Common myeloid progenitor, CD34-positive (primary cell): ENCODE data around the gene SELENOO. TPM values are rescaled to one million over a fixed set of nuclear protein-coding genes. Genes with fewer than 3 reads are reported as not detected.

ENCODE experiments used
- CTCF ChIA-PET: fragments of 350-600 bp; sonication (Branson Sonifier 250); formaldehyde crosslinking; loops from one replicate; lab custom pipeline; 2021; ENCODE audit warnings: antibody characterized with exemption; lab: Charles Lee
- POLR2A ChIA-PET: fragments of 350-600 bp; sonication (Branson Sonifier 250); formaldehyde crosslinking; loops from one replicate; lab custom pipeline; 2021; ENCODE audit warnings: antibody characterized with exemption; lab: Charles Lee
- DNase-seq, 3 donors: peaks; one replicate each; pipeline versions ENCODE4 v3.0.0 to v3.0.0-alpha.2; 2013
- H3K27ac ChIP-seq, 2 experiments: 1 replicate in 1 of 2; 2 replicates in 1 of 2; pipeline ENCODE4 v1.7.0; 2013; ENCODE audit warnings: inconsistent platforms in 2 of 2, low read length in 2 of 2, mild to moderate bottlenecking in 2 of 2, low read depth in 1 of 2, moderate library complexity in 1 of 2; ENCODE audit not compliant: severe bottlenecking in 2 of 2, insufficient read depth in 1 of 2, poor library complexity in 1 of 2
- H3K27me3 ChIP-seq, 5 experiments: replicated peaks in 2 of 5; 1 replicate in 3 of 5; 2 replicates in 2 of 5; pipeline versions ENCODE4 v1.6.1 to v1.7.0; 2013; ENCODE audit warnings: low read length in 4 of 5, mild to moderate bottlenecking in 2 of 5, moderate library complexity in 2 of 5, inconsistent platforms in 1 of 5; ENCODE audit not compliant: insufficient read depth in 5 of 5, control insufficient read depth in 4 of 5
- H3K36me3 ChIP-seq, 4 experiments: 1 replicate in 2 of 4; 2 replicates in 2 of 4; pipeline versions ENCODE4 v1.6.1 to v1.7.0; 2013; ENCODE audit warnings: low read length in 3 of 4, control low read depth in 1 of 4, mild to moderate bottlenecking in 1 of 4; ENCODE audit not compliant: control insufficient read depth in 4 of 4, insufficient read depth in 4 of 4
- H3K4me1 ChIP-seq, 4 experiments: 1 replicate in 3 of 4; 2 replicates in 1 of 4; pipeline versions ENCODE4 v1.6.1 to v1.7.1; 2013; ENCODE audit warnings: low read length in 3 of 4, mild to moderate bottlenecking in 3 of 4, control low read depth in 1 of 4, inconsistent platforms in 1 of 4, moderate library complexity in 1 of 4; ENCODE audit not compliant: control insufficient read depth in 4 of 4, insufficient read depth in 4 of 4; ENCODE audit errors: control extremely low read depth in 1 of 4
- H3K4me3 ChIP-seq, 7 experiments: 1 replicate in 4 of 7; 2 replicates in 3 of 7; pipeline versions ENCODE4 v1.5.1 to v1.7.0; 2013; ENCODE audit warnings: mild to moderate bottlenecking in 7 of 7, low read length in 6 of 7, moderate library complexity in 6 of 7, inconsistent platforms in 2 of 7, low read depth in 2 of 7, control low read depth in 1 of 7; ENCODE audit not compliant: insufficient read depth in 4 of 7, control insufficient read depth in 1 of 7; ENCODE audit errors: extremely low read depth in 1 of 7
- H3K9me3 ChIP-seq, 5 experiments: 1 replicate in 4 of 5; 2 replicates in 1 of 5; pipeline versions ENCODE4 v1.6.1 to v1.7.1; 2013; ENCODE audit warnings: low read length in 4 of 5, mild to moderate bottlenecking in 2 of 5, inconsistent platforms in 1 of 5, low read depth in 1 of 5, moderate library complexity in 1 of 5; ENCODE audit not compliant: control insufficient read depth in 4 of 5, insufficient read depth in 2 of 5; ENCODE audit errors: control extremely low read depth in 1 of 5
- WGBS: methylation state at CpG from one replicate; pipeline ENCODE4 v1.1.5; 2013; ENCODE audit not compliant: insufficient coverage; 5-methylcytosine and 5-hydroxymethylcytosine counted together
- polyA plus RNA-seq: library from polyadenylated mRNA; unstranded; fragments of 120-200 nt; gene quantifications from one replicate; pipeline ENCODE4 v1.2.1, GENCODE V29; 2013

The SELENOO gene
- polyA plus RNA-seq = 14.2 TPM

- Histone ChIP-seq H3K27me3 (no peaks in the 10 kb centered on the region), H3K4me1 (peaks cover 0 to 32% (median 22%) of the 10 kb centered on the region in 4 experiments), H3K4me3 (peak within 1 kb of the TSS; percentile 49 to 81 (median 67)), H3K36me3 (peaks cover 2 to 55% (median 23%) of the 10 kb centered on the region in 4 experiments), H3K9me3 (no peaks in the 10 kb centered on the region), H3K27ac (peak within 1 kb of the TSS; percentile 25 to 58)
- ChIA-PET POLR2A (interaction anchor here (4.9 kb wide), 1 partner anchor 9 kb away, joined by 55 read pairs; no protein-coding TSS in a partner anchor), CTCF (interaction anchor here (0.8 to 1.0 kb wide), 2 partner anchors 9 to 19 kb away, joined by 3 read pairs; no protein-coding TSS in a partner anchor)
- WGBS = under 1% methylated on average over 102 of the region's 105 CpGs
- DNase-seq = peak; percentile 84 to 89 (median 87)
Measured at GRCh38 chr22:50200461-50201190, at the start of gene SELENOO. Gene SELENOO (plus strand): TSS chr22:50201011. CDS start chr22:50201037, 26 bp downstream.

- Histone ChIP-seq H3K27ac (no peak overlapping the region), H3K4me3 (no peak overlapping the region), H3K36me3 (no peaks in the 10 kb centered on the region), H3K27me3 (no peaks in the 10 kb centered on the region), H3K9me3 (no peaks in the 10 kb centered on the region), H3K4me1 (peaks cover 0 to 12% (median 7%) of the 10 kb centered on the region in 4 experiments)
- CTCF ChIA-PET = interaction anchor here (0.7 to 4.2 kb wide), 11 partner anchors 9 to 221 kb away, joined by 3 to 26 read pairs (median 3); no protein-coding TSS in a partner anchor
- POLR2A ChIA-PET = no interaction called here
- WGBS = 97% methylated on average over 30 of the region's 33 CpGs
- no peak for DNase-seq
Measured at GRCh38 chr22:50151571-50152537, 49.0 kb upstream of the SELENOO start.

- CTCF ChIA-PET = interaction anchor here (1.1 to 2.3 kb wide), 2 partner anchors 11 kb away, joined by 3 to 11 read pairs; no protein-coding TSS in a partner anchor
- Histone ChIP-seq H3K4me3 (no peak overlapping the region), H3K4me1 (peaks cover 0 to 7% (median 6%) of the 10 kb centered on the region in 4 experiments), H3K27me3 (no peaks in the 10 kb centered on the region), H3K9me3 (no peaks in the 10 kb centered on the region), H3K36me3 (no peaks in the 10 kb centered on the region), H3K27ac (no peak overlapping the region)
- no peak for DNase-seq
- POLR2A ChIA-PET = no interaction called here
- 95% methylated on average over 21 of the region's 25 CpGs for WGBS
Measured at GRCh38 chr22:50153056-50153755, 47.6 kb upstream of the SELENOO start.

- Histone ChIP-seq H3K9me3 (no peaks in the 10 kb centered on the region), H3K36me3 (no peaks in the 10 kb centered on the region), H3K4me1 (peaks cover 0 to 6% (median 5%) of the 10 kb centered on the region in 4 experiments), H3K4me3 (no peak overlapping the region), H3K27ac (no peak overlapping the region), H3K27me3 (peaks cover 0 to 1% (median 0%) of the 10 kb centered on the region in 5 experiments)
- CTCF ChIA-PET = interaction anchor here (1.2 to 2.3 kb wide), 3 partner anchors 11 to 68 kb away, joined by 3 to 11 read pairs (median 3); no protein-coding TSS in a partner anchor
- no peak for DNase-seq
- POLR2A ChIA-PET = no interaction called here
- 91% methylated on average over 5 of the region's 7 CpGs for WGBS
Measured at GRCh38 chr22:50153756-50154140, 47.1 kb upstream of the SELENOO start.

- Histone ChIP-seq H3K9me3 (no peaks in the 10 kb centered on the region), H3K27me3 (peaks cover 0 to 4% (median 0%) of the 10 kb centered on the region in 5 experiments), H3K27ac (no peak overlapping the region), H3K4me3 (no peak overlapping the region), H3K36me3 (no peaks in the 10 kb centered on the region), H3K4me1 (no peaks in the 10 kb centered on the region)
- ChIA-PET CTCF (interaction anchor here (1.1 to 2.9 kb wide), 3 partner anchors 9 to 165 kb away, joined by 3 to 10 read pairs (median 3); no protein-coding TSS in a partner anchor), POLR2A (no interaction called here)
- no peak for DNase-seq
- 90% methylated on average over 21 of the region's 21 CpGs for WGBS
Measured at GRCh38 chr22:50157709-50158375, 43.0 kb upstream of the SELENOO start.

- CTCF ChIA-PET = no interaction called here
- no peak overlapping the region for H3K27ac ChIP-seq
- no peak for DNase-seq
- POLR2A ChIA-PET = no interaction called here
- no peaks in the 10 kb centered on the region for H3K36me3 ChIP-seq
- H3K9me3 ChIP-seq = no peaks in the 10 kb centered on the region
- peaks cover 0 to 4% (median 0%) of the 10 kb centered on the region in 5 experiments for H3K27me3 ChIP-seq
- no peak overlapping the region for H3K4me3 ChIP-seq
- H3K4me1 ChIP-seq = no peaks in the 10 kb centered on the region
- WGBS = 96% methylated on average over 6 of the region's 7 CpGs
Measured at GRCh38 chr22:50160947-50161346, 39.9 kb upstream of the SELENOO start.
